ENCODE data around the gene SNRPD3.
A peak's percentile ranks its signal among the peaks of the same experiment; 100 is the strongest.

Gene SNRPD3

DNA sequence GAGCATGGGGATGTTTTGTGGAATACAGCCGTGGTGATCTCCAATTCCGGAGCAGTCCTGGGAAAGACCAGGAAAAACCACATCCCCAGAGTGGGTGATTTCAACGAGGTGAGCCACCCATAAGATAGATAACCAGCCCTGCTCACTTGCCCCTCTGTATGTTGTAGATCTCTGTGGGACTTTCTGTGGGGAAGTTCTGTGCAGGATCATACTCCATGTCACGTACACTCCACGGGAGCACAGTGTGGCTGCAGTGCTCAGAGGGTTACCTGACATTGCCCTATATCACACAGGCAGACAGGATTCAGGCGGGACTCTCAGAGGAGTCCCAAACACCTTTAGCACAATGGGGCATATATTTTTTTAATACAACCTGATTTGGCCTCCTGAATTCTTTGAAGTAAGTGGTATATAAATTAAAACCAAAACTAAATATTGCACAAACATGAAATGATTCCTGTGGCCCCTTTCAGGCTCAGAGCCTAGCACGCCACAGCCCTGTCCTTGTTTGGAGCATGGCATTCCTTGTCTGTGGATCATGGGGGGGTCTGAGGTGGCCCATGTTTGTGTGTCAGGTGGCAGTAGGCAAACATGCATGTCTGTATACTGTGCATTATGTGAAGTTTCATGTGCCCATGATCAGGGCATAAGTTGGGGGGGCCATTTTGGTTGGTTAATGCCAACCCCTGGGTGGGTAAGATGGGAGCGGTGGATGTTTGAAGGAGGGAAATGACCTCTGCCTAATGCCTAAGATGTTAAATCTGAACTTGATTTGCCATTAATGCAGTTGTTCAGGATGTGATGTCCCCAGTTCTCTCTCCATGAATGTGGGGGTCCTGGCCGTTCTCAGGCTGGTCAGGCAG, 42.2 kb upstream of the SNRPD3 start:
- DNase-seq (ENCODE audit: low read depth, low spot score): no peak
- TF ChIP-seq, protein P1, sequence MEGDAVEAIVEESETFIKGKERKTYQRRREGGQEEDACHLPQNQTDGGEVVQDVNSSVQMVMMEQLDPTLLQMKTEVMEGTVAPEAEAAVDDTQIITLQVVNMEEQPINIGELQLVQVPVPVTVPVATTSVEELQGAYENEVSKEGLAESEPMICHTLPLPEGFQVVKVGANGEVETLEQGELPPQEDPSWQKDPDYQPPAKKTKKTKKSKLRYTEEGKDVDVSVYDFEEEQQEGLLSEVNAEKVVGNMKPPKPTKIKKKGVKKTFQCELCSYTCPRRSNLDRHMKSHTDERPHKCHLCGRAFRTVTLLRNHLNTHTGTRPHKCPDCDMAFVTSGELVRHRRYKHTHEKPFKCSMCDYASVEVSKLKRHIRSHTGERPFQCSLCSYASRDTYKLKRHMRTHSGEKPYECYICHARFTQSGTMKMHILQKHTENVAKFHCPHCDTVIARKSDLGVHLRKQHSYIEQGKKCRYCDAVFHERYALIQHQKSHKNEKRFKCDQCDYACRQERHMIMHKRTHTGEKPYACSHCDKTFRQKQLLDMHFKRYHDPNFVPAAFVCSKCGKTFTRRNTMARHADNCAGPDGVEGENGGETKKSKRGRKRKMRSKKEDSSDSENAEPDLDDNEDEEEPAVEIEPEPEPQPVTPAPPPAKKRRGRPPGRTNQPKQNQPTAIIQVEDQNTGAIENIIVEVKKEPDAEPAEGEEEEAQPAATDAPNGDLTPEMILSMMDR (IDR thresholded peaks at IDR 0.05; ENCODE audit: low read depth, low read length): no peak
- in situ Hi-C loops (cut with HindIII; ENCODE audit: low sequenced_read_pairs): no loop called here
- H3K4me3 ChIP-seq (ENCODE audit: low read depth, low read length): no peak overlapping the region

- TF ChIP-seq, protein P1 (IDR thresholded peaks at IDR 0.05; ENCODE audit: low read depth, low read length): no peak
- no peak overlapping the region for H3K4me3 ChIP-seq (ENCODE audit: low read depth, low read length)
- no peak for DNase-seq (ENCODE audit: low read depth, low spot score)
- in situ Hi-C loops (cut with HindIII; ENCODE audit: low sequenced_read_pairs): no loop called here
These were observed 41.4 kb upstream of the SNRPD3 start for GRCh38 chr22:24514241-24515026.

DNA sequence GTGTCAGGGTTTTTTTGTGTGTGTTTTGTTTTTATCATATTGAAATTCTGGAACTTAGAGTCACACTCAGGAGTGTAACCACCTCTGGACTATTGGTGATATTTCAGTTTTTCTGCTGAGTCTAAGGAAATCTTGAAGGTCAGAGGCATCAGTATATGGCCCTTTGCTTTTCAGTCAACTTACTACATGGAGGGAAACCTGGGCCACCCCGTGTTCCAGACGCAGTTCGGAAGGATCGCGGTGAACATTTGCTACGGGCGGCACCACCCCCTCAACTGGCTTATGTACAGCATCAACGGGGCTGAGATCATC, 40.8 kb upstream of the SNRPD3 start:
- no peak overlapping the region for H3K4me3 ChIP-seq (ENCODE audit: low read depth, low read length)
- no peak for DNase-seq (ENCODE audit: low read depth, low spot score)
- in situ Hi-C loops (cut with HindIII; ENCODE audit: low sequenced_read_pairs): no loop called here
- TF ChIP-seq, protein P1 (IDR thresholded peaks at IDR 0.05; ENCODE audit: low read depth, low read length): no peak

DNA sequence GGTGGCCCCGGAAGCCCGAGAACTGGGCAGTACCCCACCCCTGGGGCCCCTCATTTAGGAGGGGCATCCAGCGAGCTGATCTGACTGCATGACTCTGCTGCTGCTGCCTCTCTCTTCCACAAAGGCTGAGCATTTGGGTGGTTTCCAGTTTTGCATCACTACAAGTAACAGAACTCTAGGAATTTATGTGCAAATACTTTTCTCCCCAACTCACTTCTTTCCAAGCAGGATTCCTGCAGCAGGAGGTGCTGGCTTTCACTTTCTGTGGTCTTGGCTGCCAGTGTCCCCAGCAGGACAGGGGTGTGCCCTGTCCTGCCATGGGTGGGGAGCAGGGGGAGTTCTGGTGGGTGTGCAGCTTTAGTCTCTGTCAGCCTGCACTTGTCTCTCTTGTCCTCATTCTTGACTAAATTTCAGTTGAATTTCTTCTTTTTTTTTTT, 39.5 kb upstream of the SNRPD3 start:
- DNase-seq (ENCODE audit: low read depth, low spot score): peak; percentile 87
- no peak overlapping the region for H3K4me3 ChIP-seq (ENCODE audit: low read depth, low read length)
- in situ Hi-C loops (cut with HindIII; ENCODE audit: low sequenced_read_pairs): no loop called here
- TF ChIP-seq, protein P1 (IDR thresholded peaks at IDR 0.05; ENCODE audit: low read depth, low read length): peak; percentile 9

DNA sequence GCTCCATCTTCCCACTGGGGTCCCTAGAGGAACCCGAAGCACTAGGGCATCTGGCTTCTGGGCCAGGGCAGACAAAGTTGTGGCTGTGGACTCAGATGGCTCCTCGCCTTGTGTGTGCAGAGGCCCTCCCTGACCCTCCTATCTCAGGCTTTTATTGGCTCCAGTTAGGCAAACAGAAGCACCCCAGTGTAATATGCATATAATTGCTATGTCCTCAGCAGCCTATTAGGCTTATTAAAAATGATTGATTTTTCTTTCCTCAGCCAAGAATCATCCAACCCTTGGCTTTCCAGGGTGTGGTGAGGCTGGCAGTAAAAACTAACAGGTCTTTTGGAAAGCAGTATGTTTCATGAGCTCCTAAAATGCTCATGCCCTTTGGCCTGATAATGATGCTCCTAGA, 38.4 kb upstream of the SNRPD3 start:
- DNase-seq (ENCODE audit: low read depth, low spot score): no peak
- no peak overlapping the region for H3K4me3 ChIP-seq (ENCODE audit: low read depth, low read length)
- TF ChIP-seq, protein P1 (IDR thresholded peaks at IDR 0.05; ENCODE audit: low read depth, low read length): no peak
- in situ Hi-C loops (cut with HindIII; ENCODE audit: low sequenced_read_pairs): no loop called here

DNA sequence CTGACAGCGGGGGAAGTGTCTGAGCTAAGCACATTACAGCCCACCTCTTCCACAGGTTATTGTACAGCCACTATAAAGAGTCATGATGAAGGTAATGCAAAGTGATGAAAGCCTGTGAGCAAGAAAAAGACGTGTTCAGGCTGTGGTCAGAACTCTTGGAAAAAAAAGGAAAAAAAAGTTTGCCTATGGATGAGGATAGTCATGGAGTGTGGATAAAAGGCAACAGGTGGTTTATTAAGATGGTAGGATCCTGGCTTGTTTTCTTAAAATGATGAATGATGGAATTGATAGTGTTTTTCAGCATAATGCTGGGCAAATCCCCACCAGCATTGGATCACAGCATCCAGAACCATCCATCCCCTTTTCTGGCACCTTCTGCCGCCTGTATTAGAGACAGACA, 37.6 kb upstream of the SNRPD3 start:
- DNase-seq (ENCODE audit: low read depth, low spot score): no peak
- in situ Hi-C loops (cut with HindIII; ENCODE audit: low sequenced_read_pairs): no loop called here
- TF ChIP-seq, protein P1 (IDR thresholded peaks at IDR 0.05; ENCODE audit: low read depth, low read length): no peak
- H3K4me3 ChIP-seq (ENCODE audit: low read depth, low read length): no peak overlapping the region
